ENCODE measurements around the gene DPM1.

DPM1 gene

GRCh38 chr20:50957798-50958614 is at the start of gene DPM1:
Gene DPM1 (minus strand): TSS chr20:50958532. CDS start chr20:50958523, 9 bp downstream.
- peak; percentile 94 to 95 for DNase-seq

GRCh38 chr20:51005214-51005613 is 46.9 kb upstream of the DPM1 start:
- no peak for DNase-seq

- no peak for DNase-seq
Observed at GRCh38 chr20:51004781-51005180, 46.4 kb upstream of the DPM1 start.

GRCh38 chr20:51004305-51004727 is 46.0 kb upstream of the DPM1 start:
- DNase-seq, result no peak

GRCh38 chr20:51003753-51004152 is 45.4 kb upstream of the DPM1 start:
- DNase-seq, result no peak

GRCh38 chr20:51002633-51003032 is 44.3 kb upstream of the DPM1 start:
- DNase-seq, result no peak

GRCh38 chr20:51001430-51002265 is 43.3 kb upstream of the DPM1 start:
- DNase-seq, result no peak

GRCh38 chr20:50999355-50999754 is 41.0 kb upstream of the DPM1 start:
- no peak for DNase-seq

GRCh38 chr20:50996901-50997865 is 38.9 kb upstream of the DPM1 start:
- DNase-seq, result peak in 1 of 2 experiments; percentile 39

- no peak for DNase-seq
Observed at GRCh38 chr20:50995506-50995905, 37.2 kb upstream of the DPM1 start.

- no peak for DNase-seq
Observed at GRCh38 chr20:50993876-50994275, 35.5 kb upstream of the DPM1 start.

- DNase-seq, result peak; percentile 36 to 85
Observed at GRCh38 chr20:50992733-50993457, 34.6 kb upstream of the DPM1 start.

GRCh38 chr20:50992336-50992732 is 34.0 kb upstream of the DPM1 start:
- no peak for DNase-seq

- no peak for DNase-seq
Observed at GRCh38 chr20:50991076-50991475, 32.7 kb upstream of the DPM1 start.

GRCh38 chr20:50987493-50988210 is 29.3 kb upstream of the DPM1 start:
- peak; percentile 82 to 89 for DNase-seq

- no peak for DNase-seq
Observed at GRCh38 chr20:50983321-50983720, 25.0 kb upstream of the DPM1 start.

GRCh38 chr20:50982363-50982762 is 24.0 kb upstream of the DPM1 start:
- no peak for DNase-seq

- DNase-seq, result no peak
Observed at GRCh38 chr20:50981714-50982048, 23.3 kb upstream of the DPM1 start.

- DNase-seq, result peak; percentile 33 to 74
Observed at GRCh38 chr20:50980851-50981713, 22.8 kb upstream of the DPM1 start.

- no peak for DNase-seq
Observed at GRCh38 chr20:50980071-50980681, 21.8 kb upstream of the DPM1 start.

All from NCI-H446 (cell line).